ENCODE results near the gene ADAT3.
"Not testable (repeated sequence)": the region's sequence is repeated elsewhere in the genome, so short reads cannot be mapped to it uniquely, and the experiment has no call there.

Gene ADAT3

DNA sequence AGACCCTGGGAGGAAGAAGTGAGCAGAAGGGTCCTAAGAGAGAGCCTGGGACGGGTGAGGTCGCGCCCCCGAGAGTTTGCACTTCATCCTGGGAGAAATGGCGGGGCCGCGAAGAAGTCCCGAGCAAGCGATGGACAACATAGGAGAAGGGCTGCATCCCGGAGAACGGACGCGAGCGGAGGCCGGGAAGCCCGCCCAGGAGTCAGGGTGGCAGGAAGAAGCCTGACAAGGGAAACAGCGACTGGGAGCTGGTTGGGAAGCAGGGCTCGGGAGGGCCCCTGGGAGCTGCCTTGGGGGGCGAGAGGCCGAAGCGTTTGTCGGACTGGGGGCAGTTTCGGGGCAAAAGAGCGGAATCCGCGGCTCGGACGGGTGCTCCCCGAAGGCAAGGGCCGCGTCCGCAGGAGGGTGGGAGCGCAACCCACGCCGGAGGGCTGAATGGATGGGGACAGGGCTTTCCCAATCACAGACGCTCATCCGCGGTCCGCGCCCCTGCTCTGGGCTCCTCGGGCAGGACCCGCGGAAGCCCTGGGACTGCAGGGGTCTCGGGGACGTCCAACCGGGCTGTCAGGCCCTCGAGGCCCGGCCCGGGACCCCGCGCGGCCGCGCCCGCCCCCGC is 20.4 kb upstream of the ADAT3 start:
- DNase-seq = no peak

DNA sequence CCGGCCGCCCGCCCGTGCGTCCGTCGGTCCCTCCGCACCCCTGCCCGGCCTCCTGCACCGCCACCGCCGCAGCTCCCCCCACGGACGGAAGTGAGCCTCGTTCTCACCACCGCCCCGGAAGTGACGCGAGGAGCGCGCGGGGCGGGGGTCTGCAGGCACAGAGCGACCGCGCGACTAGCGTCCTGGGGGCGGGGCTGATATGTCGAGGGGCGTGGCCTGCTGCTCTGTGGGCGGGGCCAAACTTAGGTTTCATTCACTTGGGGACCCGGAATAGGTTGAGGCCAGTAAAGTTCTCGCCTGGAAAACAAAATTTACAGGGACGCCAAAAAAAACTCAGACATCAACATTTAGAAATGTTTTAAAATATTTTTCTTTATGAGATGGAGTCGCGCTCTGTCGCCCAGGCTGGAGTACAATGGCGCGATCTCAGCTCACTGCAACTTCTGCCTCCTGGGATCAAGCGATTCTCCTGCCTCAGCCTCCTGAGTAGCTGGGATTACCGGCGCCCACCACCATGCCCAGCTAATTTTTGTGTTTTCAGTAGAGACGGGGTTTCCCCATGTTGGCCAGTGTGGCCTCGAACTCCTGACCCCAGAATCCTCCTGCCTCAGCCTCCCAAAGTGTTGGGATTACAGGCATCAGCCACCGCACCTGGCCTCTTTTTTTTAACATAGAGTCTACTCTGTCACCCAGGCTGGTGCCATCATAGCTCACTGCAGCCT is 19.6 kb upstream of the ADAT3 start, which contains the start of gene ABHD17A:
Gene ABHD17A, minus strand, starts transcription at position 99 of the 722 bp plus-strand sequence. CDS start 3,930 bp downstream, outside the sequence.
- peak; percentile 84 for DNase-seq

DNA sequence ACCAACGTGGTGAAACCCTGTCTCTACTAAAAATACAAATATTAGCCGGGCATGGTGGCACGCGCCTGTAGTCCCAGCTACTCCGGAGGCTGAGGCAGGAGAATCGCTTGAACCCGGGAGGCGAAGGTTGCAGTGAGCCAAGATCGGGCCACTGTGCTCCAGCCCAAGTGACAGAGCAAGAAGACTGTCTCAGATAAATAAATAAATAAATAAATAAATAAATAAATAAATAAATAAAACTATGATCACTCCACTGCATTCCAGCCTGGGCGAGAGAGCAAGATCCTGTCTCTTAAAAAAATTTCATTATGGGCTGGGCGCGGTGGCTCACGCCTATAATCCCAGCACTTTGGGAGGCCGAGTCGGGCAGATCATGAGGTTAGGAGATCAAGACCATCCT is 18.8 kb upstream of the ADAT3 start:
- not testable (repeated sequence) for DNase-seq

DNA sequence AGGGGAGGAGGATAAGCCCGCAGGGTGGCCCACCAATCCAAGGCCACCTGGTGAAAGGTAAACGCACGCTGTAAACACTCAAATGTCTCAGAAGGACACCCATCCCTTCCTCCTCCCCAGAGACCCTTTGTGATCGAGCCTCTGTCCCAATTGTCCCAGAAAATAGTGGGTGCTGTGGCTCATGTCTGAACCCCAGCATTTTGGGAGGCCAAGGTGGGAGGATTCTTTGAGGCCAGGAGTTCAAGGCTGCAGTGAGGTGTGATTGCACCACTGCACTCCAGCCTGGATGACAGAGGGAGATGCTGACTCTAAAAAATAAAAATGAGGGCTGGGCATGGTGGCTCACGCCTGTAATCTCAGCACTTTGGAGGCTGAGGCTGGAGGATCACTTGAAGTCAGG is 16.8 kb upstream of the ADAT3 start:
- no peak for DNase-seq

DNA sequence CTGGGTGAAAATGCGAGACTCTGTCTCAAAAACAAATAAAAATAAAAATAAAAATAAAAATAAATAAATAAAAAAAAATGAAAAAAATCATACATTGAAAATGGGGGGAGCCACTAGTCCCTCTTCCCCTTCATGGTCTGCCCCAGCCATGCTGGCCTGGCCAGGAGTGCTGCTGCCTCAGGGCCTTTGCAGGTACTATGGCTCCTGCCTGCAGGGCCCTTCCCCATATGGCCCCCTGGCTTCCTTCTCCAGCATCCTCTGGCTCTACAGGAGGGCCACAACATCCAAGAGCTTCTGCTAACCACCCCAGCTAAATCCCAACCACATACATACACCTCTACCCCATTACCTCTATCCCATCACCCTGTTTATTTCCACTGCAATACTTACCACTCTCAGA is 15.3 kb upstream of the ADAT3 start:
- DNase-seq = no peak

DNA sequence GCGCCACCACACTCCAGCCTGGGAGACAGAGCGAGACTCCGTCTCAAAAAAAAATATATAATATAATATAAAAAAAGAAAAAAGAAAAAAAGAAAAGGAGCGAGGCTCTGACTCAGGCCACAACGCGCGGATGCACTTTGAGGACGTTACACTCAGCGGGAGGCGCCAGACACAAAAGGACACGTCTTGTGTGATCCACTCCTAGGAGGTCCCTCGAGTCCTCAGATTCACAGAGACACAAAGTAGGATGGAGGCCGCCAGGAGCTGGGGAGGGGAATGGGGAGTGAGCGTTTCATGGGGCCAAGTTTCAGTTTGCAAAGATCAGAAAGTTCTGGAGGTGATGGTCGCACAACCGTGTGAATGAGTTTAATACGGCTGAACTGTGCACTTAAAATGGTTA is 11.4 kb upstream of the ADAT3 start:
- no peak for DNase-seq

DNA sequence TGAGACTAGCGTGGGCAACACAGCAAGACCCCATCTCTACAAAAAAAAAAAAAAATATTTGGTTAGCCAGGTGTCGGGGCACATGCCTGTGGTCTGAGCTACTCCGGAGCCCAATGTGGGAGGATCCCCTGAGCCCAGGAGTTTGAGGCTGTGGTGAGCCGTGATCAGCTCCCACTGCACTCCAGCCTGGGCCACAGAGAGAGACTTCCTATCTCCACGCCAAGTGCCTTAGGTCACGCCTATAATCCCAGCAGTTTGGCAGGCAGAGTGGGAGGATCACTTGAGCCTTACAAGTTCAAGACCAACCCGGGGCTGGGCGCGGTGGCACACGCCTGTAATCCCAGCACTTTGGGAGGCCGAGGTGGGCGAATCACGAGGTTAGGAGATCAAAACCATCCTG is 8.7 kb upstream of the ADAT3 start:
- DNase-seq = no peak

DNA sequence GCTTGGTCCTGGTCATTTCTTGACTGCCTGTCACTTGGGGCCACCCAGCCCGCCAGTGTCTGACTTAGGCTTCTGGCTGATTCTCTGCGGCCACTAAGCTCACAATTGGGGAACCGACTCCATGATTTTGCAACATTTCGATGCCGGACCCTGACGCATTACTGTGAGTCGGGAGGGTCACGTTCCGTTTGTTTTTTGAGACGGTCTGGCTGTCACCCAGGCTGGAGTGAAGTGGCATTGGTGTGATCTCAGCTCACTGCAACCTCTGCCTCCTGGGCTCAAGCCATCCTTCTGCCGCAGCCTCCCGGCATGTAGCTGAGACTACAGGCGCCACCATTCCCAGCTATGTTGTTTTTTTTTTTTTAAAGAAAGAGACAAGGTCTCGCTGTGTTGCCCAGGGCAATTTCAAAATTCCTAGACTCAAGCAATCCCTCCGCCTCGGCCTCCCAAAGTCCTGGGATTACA is 3.2 kb upstream of the ADAT3 start:
- no peak for DNase-seq

DNA sequence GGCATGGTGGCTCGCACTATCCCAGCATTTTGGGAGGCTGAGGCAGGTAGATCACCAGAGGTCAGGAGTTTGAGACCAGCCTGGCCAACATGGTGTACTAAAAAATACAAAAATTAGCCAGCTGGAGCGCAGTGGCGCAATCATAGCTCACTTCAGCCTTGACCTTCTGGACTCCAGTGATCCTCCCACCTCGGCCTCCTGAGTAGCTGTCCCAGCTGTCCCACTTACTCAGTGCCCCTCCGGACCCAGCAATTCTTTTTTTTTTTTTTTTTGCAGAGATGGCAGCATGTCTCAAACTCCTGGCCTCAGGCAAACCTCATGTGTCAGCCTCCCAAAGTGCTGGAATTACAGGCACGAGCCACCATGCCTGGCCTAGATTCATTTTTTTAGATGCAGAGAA is 2.3 kb upstream of the ADAT3 start:
- no peak for DNase-seq

DNA sequence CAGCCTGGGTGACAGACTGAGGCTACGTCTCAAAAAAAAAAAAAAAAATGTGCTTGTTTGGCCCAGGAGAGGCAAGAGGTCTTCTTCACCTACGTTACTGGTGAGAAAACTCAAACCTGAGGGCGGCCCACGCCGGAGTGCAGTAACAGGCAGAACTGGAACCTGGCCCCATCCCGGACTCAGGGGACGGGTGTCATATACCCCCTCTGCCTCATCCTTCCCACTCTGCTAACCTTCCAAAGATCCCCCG is 414 bp upstream of the ADAT3 start:
- no peak for DNase-seq

DNA sequence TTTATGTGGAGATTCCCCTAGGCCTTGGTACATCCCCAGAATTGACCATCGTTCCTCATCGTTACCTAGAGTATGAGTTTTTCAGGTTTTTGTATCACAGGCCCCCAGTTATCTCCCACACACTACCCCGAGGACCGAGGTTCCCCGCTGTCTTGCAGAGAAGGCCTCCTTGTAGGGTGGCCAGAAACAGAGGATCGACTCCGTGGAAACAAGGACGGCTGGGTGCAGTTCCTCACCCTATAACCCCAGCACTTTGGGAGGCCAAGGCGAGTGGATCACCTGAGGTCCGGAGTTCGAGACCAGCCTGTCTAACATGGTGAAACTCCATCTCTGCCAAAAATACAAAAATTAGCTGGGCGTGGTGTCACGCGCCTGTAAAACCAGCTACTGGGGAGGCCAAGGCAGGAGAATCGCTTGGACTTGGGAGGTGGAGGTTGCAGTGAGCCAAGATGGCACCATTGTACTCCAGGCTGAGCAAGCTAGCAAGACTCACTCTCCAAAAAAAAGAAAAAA is 720 bp downstream of the ADAT3 start:
- DNase-seq = no peak

DNA sequence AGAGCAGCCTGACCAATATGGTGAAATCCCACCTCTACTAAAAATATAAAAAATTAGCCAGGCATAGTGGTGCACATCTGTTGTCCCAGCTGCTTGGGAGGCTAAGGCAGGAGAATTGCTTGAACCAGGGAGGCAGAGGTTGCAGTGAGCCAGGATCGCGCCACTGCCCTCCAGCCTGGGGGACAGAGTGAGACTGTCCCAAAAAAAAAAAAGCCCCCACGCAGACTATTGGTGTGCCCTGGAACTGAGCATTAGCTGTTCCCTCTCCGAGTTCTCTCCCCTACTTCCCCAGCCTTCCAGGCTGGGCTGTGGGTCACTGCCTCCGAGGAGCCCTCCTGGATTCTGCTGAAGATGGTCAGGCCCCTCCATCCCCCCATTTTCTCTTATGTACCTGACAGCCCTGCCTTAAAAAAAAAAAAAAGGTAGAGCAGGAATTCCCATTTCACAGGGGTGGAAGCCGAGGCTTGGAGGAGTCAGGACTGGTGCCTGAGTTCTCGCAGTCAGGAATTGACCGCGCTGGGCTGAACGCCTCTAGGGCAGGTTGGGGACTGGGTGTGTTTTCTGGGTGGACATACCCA is 1.9 kb downstream of the ADAT3 start:
- no peak for DNase-seq

DNA sequence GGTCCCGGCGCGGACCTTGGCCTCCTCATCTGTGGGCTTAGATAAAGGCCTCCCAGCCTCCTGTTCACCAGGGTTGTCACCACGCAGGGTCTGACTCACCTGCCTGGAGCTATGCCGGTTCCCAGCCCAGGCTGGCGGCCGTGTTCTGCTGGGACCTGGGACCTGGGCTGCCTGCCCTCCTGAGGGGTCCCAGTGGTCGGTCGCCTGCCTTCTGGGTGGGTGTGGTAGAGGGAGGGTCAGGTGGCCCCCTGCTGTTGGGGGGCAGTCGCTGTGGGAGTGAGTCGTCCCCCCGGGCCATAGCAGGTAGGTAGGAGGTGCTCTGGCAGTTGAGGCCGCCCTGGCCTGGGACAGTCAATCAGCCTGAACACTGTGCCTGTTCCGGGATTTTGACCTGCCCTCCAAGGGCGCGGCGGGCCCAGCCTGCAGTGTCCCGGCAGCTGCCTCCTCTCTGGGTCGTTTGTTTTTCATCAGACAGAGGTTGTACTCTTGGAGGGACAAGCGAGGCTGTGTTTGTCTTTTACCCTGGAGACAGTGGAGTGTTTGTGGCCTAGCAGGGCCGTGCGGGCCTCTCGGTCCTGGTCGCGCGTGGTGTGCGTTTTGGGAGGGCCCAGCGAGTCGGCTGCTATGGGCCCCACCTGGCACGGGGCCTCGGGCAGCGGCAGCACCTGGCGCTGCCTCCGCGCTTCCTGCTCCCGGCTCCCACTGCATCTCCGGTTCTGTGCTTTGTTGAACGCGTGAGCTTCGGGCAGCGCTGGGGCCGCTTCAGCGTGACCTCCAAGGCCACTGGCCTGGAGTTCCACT is 2.6 kb downstream of the ADAT3 start:
- DNase-seq = no peak

DNA sequence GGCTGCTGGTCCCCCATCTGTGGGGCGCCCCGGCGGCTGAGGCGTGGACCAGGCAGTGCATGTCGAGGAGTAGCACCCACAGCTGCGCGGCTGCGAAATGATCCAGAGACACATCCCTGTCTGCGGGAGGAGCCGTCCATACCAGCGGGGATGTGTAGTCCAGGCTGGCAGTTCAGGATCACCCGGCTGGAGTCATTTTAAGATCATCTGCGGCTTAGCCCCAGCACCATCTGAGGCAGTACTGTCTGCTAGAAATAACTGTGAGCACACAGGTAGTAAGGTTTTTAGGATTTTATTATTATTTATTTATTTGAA is 3.1 kb downstream of the ADAT3 start:
- DNase-seq = no peak

DNA sequence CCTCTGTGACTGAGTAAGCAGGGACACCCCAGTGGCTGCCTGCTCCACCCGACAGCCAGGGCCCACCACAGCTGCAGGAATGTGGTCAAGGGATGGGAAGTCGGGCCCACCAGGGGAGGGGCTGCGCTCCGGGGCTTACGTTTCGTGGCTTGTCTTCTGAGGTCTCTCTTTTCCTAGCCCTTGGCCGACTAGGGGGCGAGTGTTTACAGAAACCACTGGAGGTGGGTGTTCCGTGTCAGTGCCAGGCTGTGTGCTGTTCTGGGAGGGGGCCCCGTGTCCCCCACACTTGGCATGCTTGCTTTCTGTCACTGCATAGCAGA is 4.5 kb downstream of the ADAT3 start:
- no peak for DNase-seq

DNA sequence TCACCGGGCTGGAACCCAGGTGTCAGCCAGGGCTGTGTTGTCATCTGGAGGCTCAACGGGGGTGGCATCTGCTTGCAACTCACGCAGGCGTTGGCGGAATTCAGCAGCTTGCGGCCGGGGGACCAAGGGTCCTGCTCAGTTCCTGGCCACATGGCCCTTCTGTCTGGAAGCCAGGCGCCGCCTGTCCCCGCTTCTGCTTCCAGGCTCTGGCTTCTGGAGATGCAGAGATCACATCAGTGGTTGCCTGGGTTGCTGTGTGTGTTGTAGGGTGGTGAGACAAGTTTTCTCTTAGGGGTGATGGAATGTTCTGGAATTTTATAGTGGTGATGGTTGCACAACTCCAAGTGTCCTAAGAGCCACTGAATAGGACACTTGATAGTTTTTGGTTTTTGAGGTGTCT is 5.0 kb downstream of the ADAT3 start:
- no peak for DNase-seq

DNA sequence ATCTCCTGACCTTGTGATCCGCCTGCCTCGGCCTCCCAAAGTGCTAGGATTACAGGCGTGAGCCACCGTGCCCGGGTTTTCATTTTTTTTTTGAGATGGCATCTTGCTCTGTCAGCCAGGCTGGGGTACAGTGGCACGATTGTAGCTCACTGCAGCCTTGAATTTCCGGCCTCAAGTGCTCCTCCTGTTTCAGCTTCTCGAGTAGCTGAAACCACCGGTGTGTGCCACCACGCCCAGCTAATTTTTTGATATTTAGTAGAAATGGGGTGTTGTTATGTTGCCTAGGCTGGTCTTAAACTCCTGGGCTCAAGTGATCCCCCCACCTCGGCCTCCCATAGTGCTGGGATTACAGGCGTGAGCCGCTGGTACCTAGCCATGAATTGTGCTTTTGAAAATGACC is 5.9 kb downstream of the ADAT3 start:
- no peak for DNase-seq

DNA sequence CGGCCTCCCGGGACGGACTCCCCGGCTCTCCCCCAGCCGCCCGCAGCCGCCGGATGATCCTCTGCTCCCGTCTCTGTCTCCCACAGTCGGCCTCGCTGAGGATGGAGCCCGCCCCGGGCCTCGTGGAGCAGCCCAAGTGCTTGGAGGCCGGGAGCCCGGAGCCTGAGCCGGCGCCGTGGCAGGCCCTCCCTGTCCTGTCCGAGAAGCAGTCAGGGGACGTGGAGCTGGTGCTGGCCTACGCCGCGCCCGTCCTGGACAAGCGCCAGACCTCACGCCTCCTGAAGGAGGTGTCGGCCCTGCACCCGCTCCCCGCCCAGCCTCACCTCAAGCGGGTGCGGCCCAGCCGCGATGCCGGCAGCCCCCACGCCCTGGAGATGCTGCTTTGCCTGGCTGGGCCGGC is 6.8 kb downstream of the ADAT3 start:
- no peak for DNase-seq

DNA sequence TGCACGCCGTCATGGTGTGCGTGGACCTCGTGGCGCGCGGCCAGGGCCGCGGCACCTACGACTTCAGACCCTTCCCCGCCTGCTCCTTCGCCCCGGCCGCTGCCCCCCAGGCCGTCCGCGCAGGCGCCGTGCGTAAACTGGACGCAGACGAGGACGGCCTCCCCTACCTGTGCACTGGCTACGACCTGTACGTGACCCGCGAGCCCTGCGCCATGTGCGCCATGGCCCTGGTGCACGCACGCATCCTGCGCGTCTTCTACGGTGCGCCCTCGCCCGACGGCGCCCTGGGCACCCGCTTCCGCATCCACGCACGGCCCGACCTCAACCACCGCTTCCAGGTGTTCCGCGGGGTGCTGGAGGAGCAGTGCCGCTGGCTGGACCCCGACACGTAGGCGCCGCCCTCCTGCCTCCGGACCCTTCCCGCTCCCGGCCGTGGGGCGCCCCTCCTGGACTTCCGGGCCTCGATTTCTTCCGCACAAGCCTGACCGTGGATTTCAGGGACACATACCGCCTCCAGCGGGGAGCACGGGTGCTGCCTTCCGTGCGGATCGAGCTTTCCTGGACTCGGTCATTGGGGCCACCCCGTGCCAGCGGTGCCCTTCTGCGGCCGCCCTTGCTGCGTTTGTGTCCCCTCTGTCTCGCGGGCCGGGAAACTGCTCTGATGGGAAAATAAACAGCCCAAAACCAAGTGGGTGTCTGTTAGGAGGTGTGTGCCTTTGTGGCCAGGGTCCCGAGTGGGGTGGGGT is 7.7 kb downstream of the ADAT3 start:
- no peak for DNase-seq

DNA sequence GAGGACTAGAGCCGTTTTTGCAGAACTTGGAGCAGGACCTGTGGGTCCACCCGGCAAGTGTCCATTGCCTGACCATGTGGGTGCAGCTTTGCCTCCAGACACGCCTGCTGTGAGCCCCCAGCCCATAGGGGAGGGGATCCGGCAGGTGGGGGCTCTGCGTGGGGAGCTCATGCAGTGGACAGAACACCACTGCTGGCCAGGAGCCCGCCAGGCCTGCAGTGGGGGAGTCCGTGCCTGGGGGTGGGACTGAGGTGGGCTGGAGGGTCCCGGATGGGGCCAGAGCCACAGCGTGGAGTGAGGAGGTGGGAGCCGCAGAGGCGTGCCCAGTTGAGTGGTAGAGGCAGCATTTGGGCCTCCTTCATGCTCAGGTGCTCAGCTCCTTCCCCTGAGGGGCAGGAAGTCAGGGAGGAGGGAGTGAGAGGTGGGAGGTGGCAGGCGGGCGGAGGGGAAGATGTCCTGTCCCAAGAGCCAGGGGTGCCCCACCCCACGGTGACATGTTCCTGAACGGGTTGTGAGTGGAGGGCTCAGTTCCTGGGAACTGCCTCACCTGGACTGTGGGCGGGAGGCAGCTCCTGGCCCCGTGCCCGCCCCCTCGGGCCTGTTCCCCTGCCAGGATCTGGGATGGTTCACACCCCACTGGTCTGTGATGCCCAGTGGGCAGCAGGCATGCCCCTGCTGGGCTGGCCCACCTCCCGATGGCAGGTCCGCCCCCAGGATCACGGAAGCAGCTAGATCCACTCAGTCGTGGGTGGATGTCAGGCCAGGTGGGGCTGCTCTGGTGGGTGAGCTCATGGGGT is 8.8 kb downstream of the ADAT3 start:
- no peak for DNase-seq

DNA sequence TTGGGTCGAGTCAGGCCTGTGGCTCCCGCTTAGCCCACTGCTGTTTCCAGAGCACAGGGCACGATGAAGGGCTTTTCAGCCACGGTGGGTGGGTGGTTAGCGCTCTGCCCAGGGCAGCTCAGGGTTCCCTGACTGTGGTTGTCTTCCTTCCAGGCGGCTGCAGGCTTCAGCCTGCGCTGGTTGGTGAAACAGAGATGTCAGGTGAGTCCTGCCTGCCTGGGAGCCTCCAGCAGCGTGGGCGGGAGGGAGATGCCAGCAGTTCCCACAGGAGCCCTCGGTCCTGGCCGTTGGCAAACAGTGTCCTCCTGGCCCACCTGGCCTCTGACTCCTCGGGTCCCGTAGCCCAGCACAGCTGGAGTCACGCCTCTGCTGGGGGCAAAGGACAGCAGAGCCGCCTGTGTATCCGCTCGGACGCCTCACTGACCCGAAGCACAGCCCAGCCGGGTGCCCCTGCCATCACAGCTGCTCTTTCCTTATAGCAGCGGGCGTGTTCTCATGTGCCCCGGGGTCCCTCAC is 9.7 kb downstream of the ADAT3 start:
- no peak for DNase-seq

DNA sequence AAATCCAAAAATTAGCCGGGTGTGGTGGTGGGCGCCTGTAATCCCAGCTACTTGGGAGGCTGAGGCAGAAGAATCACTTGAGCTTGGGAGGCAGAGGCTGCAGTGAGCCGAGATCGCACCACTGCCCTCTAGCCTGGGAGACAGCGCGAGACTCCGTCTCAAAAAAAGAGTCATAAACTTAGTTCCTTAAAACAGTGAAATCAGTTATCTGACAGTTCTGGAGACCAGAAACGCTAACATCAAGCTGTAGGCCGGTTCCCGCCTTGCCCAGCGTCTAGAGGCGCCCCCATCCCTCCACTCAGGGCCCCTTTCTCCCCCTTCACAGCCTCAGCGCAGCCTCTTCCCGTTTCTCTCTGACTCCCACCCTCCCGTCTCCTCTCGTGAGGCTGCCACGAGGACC is 11.9 kb downstream of the ADAT3 start:
- no peak for DNase-seq
